ENCODE data around the gene BMP2K. TPM values are rescaled to one million over a fixed set of nuclear protein-coding genes. Genes with fewer than 3 reads are reported as not detected.

Gene BMP2K
- polyA plus RNA-seq, 1 donor (not counting 4 experiments of a cell fraction or from before 2014, with no cell fraction given) = 35.4 TPM

GRCh38 chr4:78824001-78824400 is 47.9 kb downstream of the BMP2K start:
- dilution Hi-C loops (cut with MboI; ENCODE audit: extremely low pct_ligation_motif_present, low sequenced_read_pairs) = no loop called here
- no peak overlapping the region for H3K4me3 ChIP-seq (ENCODE audit: control insufficient read depth in 2 of 3, extremely low read depth in 1 of 3, insufficient read depth in 2 of 3, low read depth in 1 of 3, low read length in 3 of 3)
- H3K36me3 ChIP-seq (ENCODE audit: control insufficient read depth in 2 of 2, extremely low read depth in 1 of 2, insufficient read depth in 2 of 2, low read length in 2 of 2) = peaks cover 7 to 12% of the 10 kb centered on the region in 2 experiments
- H2AFZ ChIP-seq (ENCODE audit: control insufficient read depth, low read length) = no peak overlapping the region
- H3K79me2 ChIP-seq (ENCODE audit: control insufficient read depth, insufficient read depth, low read length) = peaks cover 27% of the 10 kb centered on the region
- H3K4me2 ChIP-seq (ENCODE audit: control insufficient read depth, extremely low read depth, insufficient read depth, low read depth, low read length) = no peak overlapping the region
- no peaks in the 10 kb centered on the region for H3K4me1 ChIP-seq (ENCODE audit: control insufficient read depth, extremely low read depth, insufficient read depth, low read length)
- no peak for TF ChIP-seq EZH2 (IDR thresholded peaks at IDR 0.05; ENCODE audit: low read length)
- no peak for TF ChIP-seq CTCF (optimal IDR thresholded peaks at IDR 0.05 in 1 of 3, IDR thresholded peaks at IDR 0.05 in 1 of 3, conservative IDR thresholded peaks at IDR 0.05 in 1 of 3; ENCODE audit: extremely low read depth in 1 of 3, insufficient read depth in 2 of 3, low read length in 3 of 3)
- peaks cover 4% of the 10 kb centered on the region for H4K20me1 ChIP-seq (ENCODE audit: control insufficient read depth, extremely low read depth, insufficient read depth, low read length)
- H3K9me1 ChIP-seq (ENCODE audit: control insufficient read depth, extremely low read depth, insufficient read depth, low read length) = no peaks in the 10 kb centered on the region
- no peaks in the 10 kb centered on the region for H3K27me3 ChIP-seq (ENCODE audit: control insufficient read depth, extremely low read depth, insufficient read depth, low read length)
- H3K9me3 ChIP-seq (ENCODE audit: control insufficient read depth, low read depth, low read length) = no peaks in the 10 kb centered on the region
- DNase-seq (ENCODE audit: low read depth, low spot score) (no peak), FAIRE-seq (no peak)
- H3K27ac ChIP-seq (ENCODE audit: control insufficient read depth, insufficient read depth, low read length) = no peak overlapping the region
- H3K9ac ChIP-seq (ENCODE audit: control insufficient read depth, extremely low read depth, insufficient read depth, low read length) = no peak overlapping the region

GRCh38 chr4:78827191-78827590 is 51.0 kb downstream of the BMP2K start:
- Histone ChIP-seq H3K4me2 (ENCODE audit: control insufficient read depth, extremely low read depth, insufficient read depth, low read depth, low read length) (no peak overlapping the region), H3K9me1 (ENCODE audit: control insufficient read depth, extremely low read depth, insufficient read depth, low read length) (no peaks in the 10 kb centered on the region), H3K27ac (ENCODE audit: control insufficient read depth, insufficient read depth, low read length) (no peak overlapping the region), H3K4me1 (ENCODE audit: control insufficient read depth, extremely low read depth, insufficient read depth, low read length) (no peaks in the 10 kb centered on the region), H3K9me3 (ENCODE audit: control insufficient read depth, low read depth, low read length) (no peaks in the 10 kb centered on the region), H3K36me3 (ENCODE audit: control insufficient read depth in 2 of 2, extremely low read depth in 1 of 2, insufficient read depth in 2 of 2, low read length in 2 of 2) (peaks cover 10 to 12% of the 10 kb centered on the region in 2 experiments), H2AFZ (ENCODE audit: control insufficient read depth, low read length) (no peak overlapping the region), H3K4me3 (ENCODE audit: control insufficient read depth in 2 of 3, extremely low read depth in 1 of 3, insufficient read depth in 2 of 3, low read depth in 1 of 3, low read length in 3 of 3) (no peak overlapping the region), H4K20me1 (ENCODE audit: control insufficient read depth, extremely low read depth, insufficient read depth, low read length) (no peaks in the 10 kb centered on the region), H3K9ac (ENCODE audit: control insufficient read depth, extremely low read depth, insufficient read depth, low read length) (no peak overlapping the region), H3K79me2 (ENCODE audit: control insufficient read depth, insufficient read depth, low read length) (peaks cover 11% of the 10 kb centered on the region), H3K27me3 (ENCODE audit: control insufficient read depth, extremely low read depth, insufficient read depth, low read length) (no peaks in the 10 kb centered on the region)
- FAIRE-seq (no peak), DNase-seq (ENCODE audit: low read depth, low spot score) (no peak)
- dilution Hi-C loops (cut with MboI; ENCODE audit: extremely low pct_ligation_motif_present, low sequenced_read_pairs) = no loop called here
- TF ChIP-seq EZH2 (IDR thresholded peaks at IDR 0.05; ENCODE audit: low read length) = no peak
- TF ChIP-seq CTCF (optimal IDR thresholded peaks at IDR 0.05 in 1 of 3, IDR thresholded peaks at IDR 0.05 in 1 of 3, conservative IDR thresholded peaks at IDR 0.05 in 1 of 3; ENCODE audit: extremely low read depth in 1 of 3, insufficient read depth in 2 of 3, low read length in 3 of 3) = no peak
